GM21576 (cell line): Measurements from ENCODE around the gene AGRN.
"Not testable (repeated sequence)": the region's sequence is repeated elsewhere in the genome, so short reads cannot be mapped to it uniquely, and the experiment has no call there.

ENCODE experiments used
- ATAC-seq: cut with Tn5 transposase; IDR thresholded peaks from one replicate; pipeline ENCODE4 v1.9.1; 2021; ENCODE audit warnings: mild to moderate bottlenecking, moderate library complexity; ENCODE audit not compliant: unreplicated experiment

The AGRN gene

DNA sequence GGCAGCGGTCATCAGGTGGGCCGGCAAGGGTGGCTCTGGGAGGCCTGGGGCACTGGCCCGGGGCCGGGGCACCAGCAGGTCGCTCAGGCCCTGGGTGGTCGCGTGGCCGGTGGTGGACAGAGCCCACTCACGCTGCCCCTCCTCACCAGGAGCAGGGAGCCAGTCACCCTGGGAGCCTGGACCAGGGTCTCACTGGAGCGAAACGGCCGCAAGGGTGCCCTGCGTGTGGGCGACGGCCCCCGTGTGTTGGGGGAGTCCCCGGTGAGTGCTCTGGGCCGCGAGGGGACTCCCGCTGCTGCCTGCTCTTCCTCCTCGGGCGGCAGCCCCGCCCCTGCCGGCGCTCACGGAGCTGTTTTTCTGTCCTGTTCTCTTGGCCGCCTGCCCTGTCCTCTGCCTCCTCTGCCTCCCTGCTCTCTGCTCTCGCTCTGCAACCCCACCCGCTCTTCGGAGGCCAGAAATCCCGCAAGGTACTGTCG lies 30.7 kb downstream of the AGRN start:
- no peak for ATAC-seq

DNA sequence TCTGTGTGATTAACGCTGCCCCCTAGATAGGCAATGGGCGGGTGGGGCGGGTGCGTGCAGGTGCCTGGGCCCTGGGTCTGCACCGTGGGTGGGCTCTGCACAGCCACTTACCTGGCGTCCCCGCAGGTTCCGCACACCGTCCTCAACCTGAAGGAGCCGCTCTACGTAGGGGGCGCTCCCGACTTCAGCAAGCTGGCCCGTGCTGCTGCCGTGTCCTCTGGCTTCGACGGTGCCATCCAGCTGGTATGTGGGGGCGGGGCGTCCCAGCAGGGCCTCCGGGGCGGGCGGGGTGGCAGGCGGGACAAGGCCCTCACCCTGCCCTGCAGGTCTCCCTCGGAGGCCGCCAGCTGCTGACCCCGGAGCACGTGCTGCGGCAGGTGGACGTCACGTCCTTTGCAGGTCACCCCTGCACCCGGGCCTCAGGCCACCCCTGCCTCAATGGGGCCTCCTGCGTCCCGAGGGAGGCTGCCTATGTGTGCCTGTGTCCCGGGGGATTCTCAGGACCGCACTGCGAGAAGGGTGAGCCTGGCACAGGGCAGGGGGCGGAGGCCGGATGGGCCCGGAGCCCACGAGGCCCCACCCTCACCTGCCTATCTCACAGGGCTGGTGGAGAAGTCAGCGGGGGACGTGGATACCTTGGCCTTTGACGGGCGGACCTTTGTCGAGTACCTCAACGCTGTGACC lies 31.3 kb downstream of the AGRN start:
- ATAC-seq = no peak

DNA sequence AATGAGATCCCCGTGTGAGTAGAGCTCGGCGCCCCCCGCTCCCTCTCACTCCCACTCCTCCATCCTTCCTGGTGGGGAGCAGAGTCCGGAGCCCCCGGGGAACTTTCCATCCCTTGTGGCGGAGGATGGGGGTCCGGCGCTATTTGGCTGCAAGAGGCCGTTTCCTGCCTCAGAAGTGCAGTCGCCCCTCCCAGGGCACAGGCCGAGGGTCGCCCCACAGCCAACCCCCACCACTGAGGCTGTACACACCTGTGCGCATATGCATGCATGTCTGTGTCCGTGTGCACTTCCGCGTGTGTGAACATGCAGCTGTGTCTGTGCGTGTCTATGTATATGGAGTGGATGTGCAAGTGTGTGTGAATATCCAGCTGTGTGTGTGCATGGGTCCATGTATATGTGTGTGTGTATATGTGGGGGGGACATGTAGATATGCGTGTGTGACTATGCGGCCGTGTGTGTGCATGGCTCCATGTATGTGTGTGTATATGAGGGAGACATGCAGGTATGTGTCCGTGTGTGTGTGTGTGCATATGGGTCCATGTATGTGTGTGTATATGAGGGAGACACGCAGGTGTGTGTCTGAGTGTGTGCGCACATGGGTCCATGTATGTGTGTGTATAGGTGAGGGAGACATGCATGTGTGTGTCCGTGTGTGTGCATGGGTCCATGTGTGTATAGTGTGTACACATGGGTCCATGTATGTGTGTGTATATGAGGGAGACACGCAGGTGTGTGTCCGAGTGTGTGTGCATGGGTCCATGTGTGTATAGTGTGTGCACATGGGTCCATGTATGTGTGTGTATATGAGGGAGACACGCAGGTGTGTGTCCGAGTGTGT lies 32.3 kb downstream of the AGRN start:
- ATAC-seq = no peak

DNA sequence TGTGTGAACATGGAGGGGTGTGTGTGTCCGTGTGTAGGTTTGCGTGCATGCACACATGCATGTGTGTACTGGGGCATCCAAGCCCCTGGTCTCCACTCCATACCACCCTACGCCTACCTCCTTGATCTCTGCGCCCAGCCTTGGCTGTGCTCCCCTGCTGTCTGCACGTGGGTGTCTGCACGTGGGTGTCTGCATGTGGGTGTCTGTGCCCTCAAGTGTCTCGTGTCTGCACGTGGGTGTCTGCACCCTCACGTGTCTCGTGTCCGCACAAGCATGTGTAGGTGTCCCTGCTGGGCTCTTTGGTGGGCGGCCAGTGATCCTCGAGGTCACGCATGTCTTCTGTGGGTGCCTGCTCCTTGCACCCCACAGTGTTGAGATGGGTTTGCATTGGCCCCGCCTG lies 33.1 kb downstream of the AGRN start:
- no peak for ATAC-seq

DNA sequence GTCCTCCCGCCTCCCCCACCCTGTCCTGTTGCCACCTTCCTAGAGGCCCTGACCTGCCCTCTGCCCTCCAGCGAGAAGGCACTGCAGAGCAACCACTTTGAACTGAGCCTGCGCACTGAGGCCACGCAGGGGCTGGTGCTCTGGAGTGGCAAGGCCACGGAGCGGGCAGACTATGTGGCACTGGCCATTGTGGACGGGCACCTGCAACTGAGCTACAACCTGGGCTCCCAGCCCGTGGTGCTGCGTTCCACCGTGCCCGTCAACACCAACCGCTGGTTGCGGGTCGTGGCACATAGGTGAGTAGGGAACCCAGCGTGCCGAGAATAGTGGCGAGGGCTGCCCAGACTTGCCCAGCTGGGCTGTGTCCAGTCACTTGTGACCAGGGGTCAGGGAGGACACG lies 33.8 kb downstream of the AGRN start:
- no peak for ATAC-seq

DNA sequence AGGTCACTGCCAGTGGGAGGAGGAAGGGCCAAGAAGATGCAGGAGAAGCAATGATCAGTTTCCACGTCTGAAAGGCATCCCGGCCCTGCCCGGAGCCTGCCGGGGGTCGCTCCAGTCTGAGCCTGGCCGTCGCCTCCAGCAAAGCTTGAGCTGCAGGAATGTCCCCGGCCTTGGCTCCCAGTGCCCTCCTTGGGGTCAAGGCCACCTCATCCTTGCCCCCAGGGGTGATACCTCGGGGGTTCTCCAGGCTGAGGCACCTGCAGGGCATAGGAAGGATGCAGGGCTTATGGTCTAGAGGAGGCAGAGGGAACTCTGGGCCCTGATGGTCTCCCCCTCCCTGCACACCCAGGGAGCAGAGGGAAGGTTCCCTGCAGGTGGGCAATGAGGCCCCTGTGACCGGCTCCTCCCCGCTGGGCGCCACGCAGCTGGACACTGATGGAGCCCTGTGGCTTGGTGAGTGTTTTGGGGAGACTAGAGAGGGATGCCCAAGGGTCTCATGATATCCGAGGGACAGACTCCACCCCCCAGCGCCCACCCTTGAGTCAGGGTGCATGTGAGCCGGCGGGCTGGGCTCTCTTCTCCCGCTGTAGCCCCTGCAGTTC lies 34.3 kb downstream of the AGRN start:
- no peak for ATAC-seq

DNA sequence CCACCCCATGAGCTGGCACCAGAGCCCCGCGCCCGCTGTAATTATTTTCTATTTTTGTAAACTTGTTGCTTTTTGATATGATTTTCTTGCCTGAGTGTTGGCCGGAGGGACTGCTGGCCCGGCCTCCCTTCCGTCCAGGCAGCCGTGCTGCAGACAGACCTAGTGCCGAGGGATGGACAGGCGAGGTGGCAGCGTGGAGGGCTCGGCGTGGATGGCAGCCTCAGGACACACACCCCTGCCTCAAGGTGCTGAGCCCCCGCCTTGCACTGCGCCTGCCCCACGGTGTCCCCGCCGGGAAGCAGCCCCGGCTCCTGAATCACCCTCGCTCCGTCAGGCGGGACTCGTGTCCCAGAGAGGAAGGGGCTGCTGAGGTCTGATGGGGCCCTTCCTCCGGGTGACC lies 35.1 kb downstream of the AGRN start:
- no peak for ATAC-seq

DNA sequence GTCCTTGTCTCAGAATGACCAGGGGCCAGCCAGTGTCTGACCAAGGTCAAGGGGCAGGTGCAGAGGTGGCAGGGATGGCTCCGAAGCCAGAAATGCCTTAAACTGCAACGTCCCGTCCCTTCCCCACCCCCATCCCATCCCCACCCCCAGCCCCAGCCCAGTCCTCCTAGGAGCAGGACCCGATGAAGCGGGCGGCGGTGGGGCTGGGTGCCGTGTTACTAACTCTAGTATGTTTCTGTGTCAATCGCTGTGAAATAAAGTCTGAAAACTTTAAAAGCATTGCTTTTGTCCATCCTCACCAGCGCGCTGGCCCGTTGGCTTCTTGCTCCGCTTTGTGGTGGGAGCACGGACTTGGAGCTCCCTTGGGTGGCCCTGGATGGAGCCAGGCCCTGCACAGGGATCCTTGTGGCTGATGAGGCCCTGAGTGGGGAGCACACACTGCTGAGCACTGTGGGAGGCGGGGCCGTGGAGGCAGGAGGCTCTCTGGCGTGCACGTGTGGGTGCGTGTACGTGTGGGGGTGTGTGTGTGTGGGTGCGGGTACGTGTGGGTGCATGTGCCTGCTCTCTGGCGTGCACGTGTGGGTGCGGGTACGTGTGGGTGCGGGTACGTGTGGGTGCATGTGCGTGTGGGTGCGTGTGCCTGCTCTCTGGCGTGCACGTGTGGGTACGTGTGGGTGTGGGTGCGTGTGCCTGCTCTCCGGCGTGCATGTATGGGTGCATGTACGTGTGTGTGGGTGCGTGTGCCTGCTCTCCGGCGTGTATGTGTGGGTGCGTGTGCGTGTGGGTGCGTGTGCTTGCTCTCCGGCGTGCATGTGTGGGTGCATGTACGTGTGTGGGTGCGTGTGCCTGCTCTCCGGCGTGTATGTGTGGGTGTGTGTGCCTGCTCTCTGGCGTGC lies 36.2 kb downstream of the AGRN start:
- no peak for ATAC-seq

DNA sequence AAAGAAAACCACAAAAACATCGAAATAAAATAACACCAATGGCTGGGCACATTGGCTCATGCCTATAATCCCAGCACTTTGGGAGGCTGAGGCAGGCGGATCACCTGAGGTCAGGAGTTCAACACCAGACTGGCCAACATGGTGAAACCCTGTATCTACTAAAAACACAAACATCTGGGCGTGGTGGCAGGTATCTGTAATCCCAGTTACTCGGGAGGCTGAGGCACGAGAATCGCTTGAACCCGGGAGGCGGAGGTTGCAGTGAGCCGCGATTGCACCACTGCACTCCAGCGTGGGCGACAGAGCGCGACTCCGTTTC lies 37.8 kb downstream of the AGRN start:
- not testable (repeated sequence) for ATAC-seq

DNA sequence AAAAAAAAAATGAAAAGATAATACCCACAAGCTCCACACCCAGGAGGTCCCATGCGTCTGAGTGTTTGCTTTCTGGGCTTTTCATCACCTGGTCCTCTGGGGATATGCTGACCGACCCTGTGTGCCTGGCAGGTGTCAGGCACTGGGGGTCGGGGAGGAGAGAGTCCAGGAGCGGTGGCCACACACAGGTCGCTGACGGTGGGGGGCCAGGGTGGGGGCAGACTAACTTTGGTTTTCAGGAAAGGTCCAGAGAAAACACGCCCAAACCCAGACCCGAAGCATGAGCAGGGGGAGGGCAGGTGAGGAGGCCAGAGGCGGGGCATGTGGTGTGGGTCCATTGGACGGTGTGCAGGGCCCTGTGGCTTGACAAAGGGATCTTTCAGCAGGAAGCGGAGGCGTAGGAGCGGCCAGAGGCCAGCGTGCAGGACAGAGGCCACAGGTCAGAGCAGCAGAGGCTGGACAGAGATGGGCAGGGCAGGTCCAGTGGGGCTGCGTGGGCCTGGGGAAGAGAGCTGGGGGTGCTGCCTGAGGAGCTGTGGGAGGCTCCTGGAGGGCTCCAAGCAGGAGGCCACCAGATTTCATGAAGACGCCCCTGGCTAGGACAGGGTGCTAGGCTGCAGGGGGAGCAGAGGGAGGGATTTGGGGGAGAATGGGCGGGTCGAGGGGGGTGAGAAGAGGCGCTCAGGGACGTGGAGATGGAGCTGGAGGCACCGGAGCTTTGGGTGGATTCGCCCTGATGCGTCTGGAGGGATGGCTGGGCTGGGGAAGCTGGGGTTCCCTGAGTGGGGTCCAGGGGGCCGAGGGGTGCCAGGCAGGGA lies 38.4 kb downstream of the AGRN start:
- ATAC-seq = no peak

DNA sequence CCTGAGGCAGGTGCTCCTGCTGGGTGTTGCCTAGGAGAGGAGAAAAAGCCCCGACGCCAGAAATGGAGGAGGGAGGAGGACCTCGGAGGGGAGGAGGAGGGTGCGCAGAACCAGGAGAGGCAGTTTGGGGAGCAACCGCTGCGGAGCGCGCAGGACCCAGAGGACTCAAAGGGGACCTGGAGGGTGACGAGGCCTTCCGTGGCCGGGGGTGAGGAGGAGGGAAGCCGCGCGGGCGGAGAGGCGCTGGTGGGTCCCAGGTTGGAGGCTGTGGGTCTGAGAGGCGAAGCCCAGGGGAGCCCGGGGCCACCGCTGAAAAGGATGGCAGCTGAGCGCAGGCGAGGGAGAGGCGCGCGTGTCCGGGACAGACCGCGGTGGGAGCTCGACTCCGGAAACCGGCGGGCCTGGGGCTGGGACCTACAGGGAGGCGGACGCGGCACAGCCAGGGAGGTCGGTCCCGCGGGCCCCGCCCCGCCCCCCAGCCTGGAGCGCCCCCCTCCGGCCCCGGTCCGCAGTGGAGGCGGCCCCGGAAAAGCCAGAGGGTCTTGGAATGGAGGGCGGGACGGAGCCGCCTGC lies 39.1 kb downstream of the AGRN start:
- peak; percentile 17 for ATAC-seq

DNA sequence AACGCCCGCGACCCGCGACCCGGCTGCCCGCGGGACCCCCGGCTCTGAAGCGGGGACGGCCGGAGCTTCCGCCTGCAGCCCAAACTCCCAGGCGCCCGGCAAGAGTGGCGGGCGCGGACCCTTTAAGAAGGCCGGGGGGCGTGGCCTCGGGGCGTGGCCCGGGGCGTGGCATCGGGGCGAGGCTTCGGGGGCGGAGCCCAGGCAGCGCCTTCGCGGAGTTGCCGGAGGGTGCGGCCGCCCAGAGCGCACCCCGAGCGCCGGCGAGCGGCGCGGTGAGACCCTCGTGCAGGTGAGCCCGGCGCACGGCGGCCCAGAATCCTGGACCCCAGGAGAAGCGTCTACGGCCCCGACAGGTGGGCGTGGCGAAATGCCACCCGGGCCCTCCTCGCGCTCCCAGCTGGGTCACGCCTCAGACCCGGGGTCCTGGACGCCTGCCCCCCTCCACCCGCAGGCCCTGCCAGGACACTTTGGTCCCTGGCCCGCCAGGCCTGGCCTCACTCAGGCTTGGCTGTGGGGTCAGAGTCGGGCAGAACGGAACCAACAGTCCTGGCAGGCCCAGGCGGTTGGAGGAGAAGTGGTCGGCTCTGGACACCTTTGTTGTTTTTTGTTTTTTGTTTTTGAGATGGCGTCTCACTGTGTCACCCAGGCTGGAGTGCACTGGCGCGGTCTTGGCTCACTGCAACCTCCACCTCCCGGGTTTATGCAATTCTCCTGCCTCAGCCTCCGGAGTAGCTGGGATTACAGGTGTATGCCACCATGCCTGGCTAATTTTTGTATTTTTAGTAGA lies 39.8 kb downstream of the AGRN start:
- peak; percentile 59 for ATAC-seq

DNA sequence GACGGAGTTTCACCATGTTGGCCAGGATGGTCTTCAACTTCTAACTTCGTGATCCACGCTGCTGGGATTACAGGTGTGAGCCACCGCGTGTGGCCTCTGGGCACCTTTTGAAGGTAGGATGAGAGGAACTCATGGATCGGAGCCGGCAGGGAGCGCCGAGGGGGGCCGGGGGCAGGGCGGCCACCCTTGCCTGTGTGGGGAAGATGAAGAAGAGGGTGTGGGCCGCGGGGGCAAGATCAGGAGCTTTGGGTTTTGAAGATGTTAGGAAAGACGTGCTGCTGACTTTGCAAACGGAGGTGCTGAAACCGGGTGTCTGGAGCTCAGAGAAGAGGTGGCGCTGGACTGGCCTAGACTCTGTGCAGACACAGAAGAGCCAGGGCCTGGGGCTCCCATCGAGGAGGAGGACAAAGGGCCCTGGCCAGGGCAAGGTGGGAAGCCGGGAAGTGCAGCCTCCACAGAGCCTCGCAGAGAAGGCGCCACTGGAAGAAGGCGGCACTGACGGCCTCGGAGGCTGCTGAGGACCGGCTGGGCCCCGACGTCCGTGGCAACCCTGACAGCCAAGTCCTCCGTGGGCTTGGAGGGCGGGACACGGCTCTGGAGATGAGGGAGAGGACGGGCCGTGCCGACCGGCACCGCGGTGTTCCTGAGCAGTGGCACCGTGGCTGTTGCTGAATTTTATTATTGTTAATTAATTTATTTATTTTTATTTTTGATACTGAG lies 40.5 kb downstream of the AGRN start:
- ATAC-seq = no peak

DNA sequence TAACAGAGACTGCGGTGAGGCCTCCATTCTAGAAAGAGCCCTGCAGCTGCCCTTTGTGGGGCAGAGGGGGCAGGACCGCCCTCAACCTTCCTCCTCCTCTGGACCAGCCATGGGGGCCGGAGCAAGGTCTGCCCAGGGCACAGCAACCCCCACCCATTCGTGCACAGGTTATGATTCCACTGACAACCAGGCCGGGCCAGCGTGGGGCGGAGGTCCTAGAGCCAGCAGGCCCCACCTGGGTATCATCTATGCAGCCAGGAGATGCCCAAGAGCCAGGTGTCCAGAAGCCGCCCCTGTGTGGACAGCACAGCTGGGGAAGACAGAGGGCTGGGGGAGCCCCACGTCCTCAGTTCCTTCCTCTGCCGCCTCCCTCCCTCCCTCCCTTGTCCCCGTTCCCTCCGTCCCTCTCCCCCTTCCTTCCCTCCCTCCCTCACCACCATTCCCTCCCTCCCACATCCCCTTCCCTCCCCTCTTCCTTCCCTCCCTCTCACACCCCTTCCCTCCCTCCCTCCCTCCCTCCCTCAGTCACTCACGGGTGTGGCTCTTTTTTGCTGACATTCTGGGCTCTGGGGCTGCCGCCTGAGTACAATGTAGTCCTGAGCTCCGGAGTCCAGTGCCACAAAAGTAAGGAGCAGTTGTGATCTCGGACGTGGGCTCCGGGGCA lies 41.9 kb downstream of the AGRN start:
- no peak for ATAC-seq

DNA sequence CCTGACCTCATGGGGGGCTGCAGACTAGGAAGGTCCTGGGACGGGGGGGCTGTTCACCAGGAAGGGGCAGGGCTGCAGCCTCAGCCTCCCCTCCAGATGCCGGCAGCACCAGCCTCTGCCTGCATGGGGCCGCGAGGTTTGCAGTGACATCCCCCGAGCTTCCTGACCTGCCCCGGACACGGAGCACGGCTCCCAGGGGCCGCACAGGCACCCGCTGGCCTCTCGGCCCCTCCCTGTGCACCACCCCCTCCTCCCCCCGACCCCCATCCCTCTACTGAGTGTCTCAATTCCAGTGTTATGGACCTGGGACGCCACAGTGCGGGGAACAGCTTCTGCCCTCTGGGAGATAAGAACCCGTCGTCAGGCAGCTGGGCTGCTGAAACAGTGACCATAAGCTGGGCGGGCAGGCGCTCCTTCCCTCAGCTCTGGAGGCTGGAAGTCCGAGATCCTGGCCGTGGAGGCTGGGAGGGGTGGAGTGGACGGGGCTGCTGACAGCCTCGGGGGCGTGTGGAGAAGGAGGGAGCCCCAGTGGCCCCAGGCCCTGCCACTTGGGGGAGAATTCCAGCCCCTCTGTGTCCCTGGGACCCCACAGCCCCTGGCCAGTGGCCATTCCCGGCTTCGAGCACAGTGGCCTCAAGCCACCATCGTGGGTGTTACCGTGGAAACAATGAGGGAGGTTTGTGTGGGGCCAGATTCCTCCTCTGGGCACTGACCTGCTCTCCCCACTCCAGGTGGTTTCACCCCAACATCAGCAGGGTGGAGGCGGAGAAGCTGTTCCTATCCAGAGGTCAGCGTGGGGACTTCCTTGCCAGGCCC lies 42.6 kb downstream of the AGRN start:
- ATAC-seq = no peak

DNA sequence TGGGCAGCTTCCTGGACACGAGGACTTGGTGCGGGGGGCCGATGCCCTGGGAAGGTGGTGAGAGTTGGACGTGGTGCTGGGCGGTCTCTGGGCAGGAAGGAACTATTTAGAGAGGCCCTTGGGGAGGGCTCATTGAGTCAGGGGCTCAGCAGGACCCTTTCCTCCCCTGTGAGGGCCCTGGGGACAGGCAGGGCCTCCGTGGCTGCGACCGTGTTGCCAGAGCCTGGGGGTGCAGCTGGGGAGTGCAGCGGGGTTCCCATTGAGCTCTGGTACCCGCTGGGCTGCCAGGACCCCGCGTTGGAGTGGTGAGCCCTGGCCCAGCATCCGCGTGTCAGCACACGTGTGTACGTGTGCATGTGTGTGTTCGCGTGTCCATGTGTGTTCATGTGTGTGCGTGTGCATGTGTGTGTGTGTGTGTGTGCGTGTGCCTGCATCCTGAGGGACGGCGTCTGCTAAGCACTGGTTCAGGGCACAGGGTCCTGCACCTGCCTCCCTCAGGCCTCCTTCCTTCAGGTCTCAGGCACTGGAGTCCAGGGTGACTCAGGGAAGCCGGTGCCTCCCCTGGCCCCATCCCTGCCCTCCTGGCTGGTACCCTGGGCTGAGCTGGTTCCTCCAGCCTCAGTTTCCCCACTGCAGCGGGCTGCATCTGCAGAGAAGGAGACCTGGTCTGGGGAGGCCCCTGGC lies 43.5 kb downstream of the AGRN start:
- no peak for ATAC-seq
